ENCODE measurements around the gene ANKRD55.
"Not testable (repeated sequence)": the region's sequence is repeated elsewhere in the genome, so short reads cannot be mapped to it uniquely, and the experiment has no call there.

Gene ANKRD55

GRCh38 chr5:56079157-56079500 lies 154.0 kb downstream of the ANKRD55 start:
- DNase-seq (ENCODE audit: low read depth in 2 of 2), result not testable (repeated sequence)

- no peak for DNase-seq (ENCODE audit: low read depth in 2 of 2)
Observed at GRCh38 chr5:56078278-56079156, 154.6 kb downstream of the ANKRD55 start.

GRCh38 chr5:56077796-56078233 lies 155.3 kb downstream of the ANKRD55 start:
- DNase-seq (ENCODE audit: low read depth in 2 of 2), result no peak

- no peak for DNase-seq (ENCODE audit: low read depth in 2 of 2)
Observed at GRCh38 chr5:56076486-56076885, 156.6 kb downstream of the ANKRD55 start.

GRCh38 chr5:56075361-56075760 lies 157.8 kb downstream of the ANKRD55 start:
- peak; percentile 91 to 92 for DNase-seq (ENCODE audit: low read depth in 2 of 2)

GRCh38 chr5:56072863-56073766 lies 160.0 kb downstream of the ANKRD55 start:
- no peak for DNase-seq (ENCODE audit: low read depth in 2 of 2)

GRCh38 chr5:56071470-56071869 lies 161.7 kb downstream of the ANKRD55 start:
- DNase-seq (ENCODE audit: low read depth in 2 of 2), result no peak

GRCh38 chr5:56070851-56071465 lies 162.2 kb downstream of the ANKRD55 start:
- DNase-seq (ENCODE audit: low read depth in 2 of 2), result no peak

- DNase-seq (ENCODE audit: low read depth in 2 of 2), result no peak
Observed at GRCh38 chr5:56069652-56070226, 163.4 kb downstream of the ANKRD55 start.

- DNase-seq (ENCODE audit: low read depth in 2 of 2), result no peak
Observed at GRCh38 chr5:56066931-56067450, 166.1 kb downstream of the ANKRD55 start.

GRCh38 chr5:56064984-56065383 lies 168.1 kb downstream of the ANKRD55 start:
- DNase-seq (ENCODE audit: low read depth in 2 of 2), result no peak

- no peak for DNase-seq (ENCODE audit: low read depth in 2 of 2)
Observed at GRCh38 chr5:56060276-56061110, 172.6 kb downstream of the ANKRD55 start.

- DNase-seq (ENCODE audit: low read depth in 2 of 2), result no peak
Observed at GRCh38 chr5:56059854-56060253, 173.3 kb downstream of the ANKRD55 start.

GRCh38 chr5:56056875-56057274 lies 176.3 kb downstream of the ANKRD55 start:
- DNase-seq (ENCODE audit: low read depth in 2 of 2), result no peak

- no peak for DNase-seq (ENCODE audit: low read depth in 2 of 2)
Observed at GRCh38 chr5:56055859-56056258, 177.3 kb downstream of the ANKRD55 start.

- DNase-seq (ENCODE audit: low read depth in 2 of 2), result no peak
Observed at GRCh38 chr5:56055287-56055686, 177.8 kb downstream of the ANKRD55 start.

GRCh38 chr5:56054666-56055065 lies 178.5 kb downstream of the ANKRD55 start:
- DNase-seq (ENCODE audit: low read depth in 2 of 2), result peak in 1 of 2 experiments; percentile 46

GRCh38 chr5:56053363-56053762 lies 179.8 kb downstream of the ANKRD55 start:
- no peak for DNase-seq (ENCODE audit: low read depth in 2 of 2)

- no peak for DNase-seq (ENCODE audit: low read depth in 2 of 2)
Observed at GRCh38 chr5:56052735-56053134, 180.4 kb downstream of the ANKRD55 start.

- DNase-seq (ENCODE audit: low read depth in 2 of 2), result no peak
Observed at GRCh38 chr5:56050551-56051255, 182.4 kb downstream of the ANKRD55 start.

All from fibroblast of skin of left quadriceps (primary cell).